GM06990 (cell line): ENCODE results near the gene PTPN4.

Source experiments
- DNase-seq: peaks from one replicate; pipeline ENCODE4 v3.0.0-alpha.2; 2011; ENCODE audit not compliant: insufficient read length; ENCODE audit errors: extremely low read depth
- H3K27me3 ChIP-seq: replicated peaks from 2 replicates; pipeline ENCODE4 v1.6.0; 2011; ENCODE audit warnings: low read length; ENCODE audit not compliant: control insufficient read depth, insufficient read depth
- H3K36me3 ChIP-seq: 2 replicates; pipeline ENCODE4 v1.5.1; 2011; ENCODE audit warnings: low read length; ENCODE audit not compliant: control insufficient read depth, insufficient read depth
- H3K4me3 ChIP-seq: replicated peaks from 2 replicates; pipeline ENCODE4 v1.5.1; 2011; ENCODE audit warnings: low read depth, mild to moderate bottlenecking, control low read depth, low read length
- CTCF ChIP-seq: IDR thresholded peaks from 2 replicates; pipeline ENCODE4 v1.5.1; 2011; ENCODE audit warnings: low read length, control low read depth, mild to moderate bottlenecking, inconsistent platforms; ENCODE audit not compliant: insufficient read depth, poor library complexity, severe bottlenecking

Gene PTPN4

GRCh38 chr2:119758881-119759450 lies 756 bp upstream of the PTPN4 start:
- Histone ChIP-seq H3K36me3 (no peaks in the 10 kb centered on the region), H3K4me3 (peak overlapping the region; percentile 69), H3K27me3 (no peaks in the 10 kb centered on the region)
- no peak for TF ChIP-seq CTCF
- DNase-seq = no peak

- no peak for DNase-seq
These were observed 674 bp downstream of the PTPN4 start for GRCh38 chr2:119760237-119760955.

GRCh38 chr2:119760956-119761275 lies 1.2 kb downstream of the PTPN4 start:
- Histone ChIP-seq H3K4me3 (peak overlapping the region; percentile 69), H3K27me3 (no peaks in the 10 kb centered on the region), H3K36me3 (no peaks in the 10 kb centered on the region)
- peak; percentile 3 for DNase-seq
- no peak for TF ChIP-seq CTCF

More at GRCh38 chr2:119760237-119760955, 674 bp downstream of the PTPN4 start:
- Histone ChIP-seq H3K27me3 (no peaks in the 10 kb centered on the region), H3K36me3 (no peaks in the 10 kb centered on the region), H3K4me3 (peak overlapping the region; percentile 69)
- no peak for TF ChIP-seq CTCF

GRCh38 chr2:119764832-119765231 lies 5.1 kb downstream of the PTPN4 start:
- no peaks in the 10 kb centered on the region for H3K36me3 ChIP-seq
- no peak for DNase-seq
- H3K4me3 ChIP-seq = no peak overlapping the region
- no peaks in the 10 kb centered on the region for H3K27me3 ChIP-seq
- TF ChIP-seq CTCF = no peak

GRCh38 chr2:119765433-119766002 lies 5.8 kb downstream of the PTPN4 start:
- no peak for DNase-seq
- H3K4me3 ChIP-seq = no peak overlapping the region
- TF ChIP-seq CTCF = no peak
- H3K27me3 ChIP-seq = no peaks in the 10 kb centered on the region
- no peaks in the 10 kb centered on the region for H3K36me3 ChIP-seq
